IPS-20b (cell line): Measurements from ENCODE around the gene FAM219A.
A peak's percentile ranks its signal among the peaks of the same experiment; 100 is the strongest.

Experiments
- H3K27ac ChIP-seq: one replicate; pipeline ENCODE4 v1.5.1; 2013; ENCODE audit warnings: low read length
- H3K27me3 ChIP-seq: 2 replicates; pipeline ENCODE4 v1.6.1; 2013; ENCODE audit warnings: mild to moderate bottlenecking, low read length, inconsistent platforms; ENCODE audit not compliant: insufficient read depth
- H3K36me3 ChIP-seq: 2 replicates; pipeline ENCODE4 v1.6.1; 2013; ENCODE audit warnings: low read depth, mild to moderate bottlenecking, inconsistent platforms, low read length, moderate library complexity; ENCODE audit not compliant: insufficient read depth
- H3K4me1 ChIP-seq: 2 replicates; pipeline ENCODE4 v1.6.1; 2013; ENCODE audit warnings: mild to moderate bottlenecking, control low read depth, inconsistent platforms, low read length, moderate library complexity; ENCODE audit not compliant: insufficient read depth
- H3K4me3 ChIP-seq: 2 replicates; pipeline ENCODE4 v1.5.1; 2013; ENCODE audit warnings: mild to moderate bottlenecking, low read length, inconsistent platforms
- H3K9ac ChIP-seq: 2 replicates; pipeline ENCODE4 v1.6.1; 2013; ENCODE audit warnings: low read depth, mild to moderate bottlenecking, inconsistent platforms, low read length, moderate library complexity
- H3K9me3 ChIP-seq: 2 replicates; pipeline ENCODE4 v1.6.1; 2013; ENCODE audit warnings: mild to moderate bottlenecking, low read depth, low read length, inconsistent platforms; ENCODE audit not compliant: insufficient read depth

The FAM219A gene

DNA sequence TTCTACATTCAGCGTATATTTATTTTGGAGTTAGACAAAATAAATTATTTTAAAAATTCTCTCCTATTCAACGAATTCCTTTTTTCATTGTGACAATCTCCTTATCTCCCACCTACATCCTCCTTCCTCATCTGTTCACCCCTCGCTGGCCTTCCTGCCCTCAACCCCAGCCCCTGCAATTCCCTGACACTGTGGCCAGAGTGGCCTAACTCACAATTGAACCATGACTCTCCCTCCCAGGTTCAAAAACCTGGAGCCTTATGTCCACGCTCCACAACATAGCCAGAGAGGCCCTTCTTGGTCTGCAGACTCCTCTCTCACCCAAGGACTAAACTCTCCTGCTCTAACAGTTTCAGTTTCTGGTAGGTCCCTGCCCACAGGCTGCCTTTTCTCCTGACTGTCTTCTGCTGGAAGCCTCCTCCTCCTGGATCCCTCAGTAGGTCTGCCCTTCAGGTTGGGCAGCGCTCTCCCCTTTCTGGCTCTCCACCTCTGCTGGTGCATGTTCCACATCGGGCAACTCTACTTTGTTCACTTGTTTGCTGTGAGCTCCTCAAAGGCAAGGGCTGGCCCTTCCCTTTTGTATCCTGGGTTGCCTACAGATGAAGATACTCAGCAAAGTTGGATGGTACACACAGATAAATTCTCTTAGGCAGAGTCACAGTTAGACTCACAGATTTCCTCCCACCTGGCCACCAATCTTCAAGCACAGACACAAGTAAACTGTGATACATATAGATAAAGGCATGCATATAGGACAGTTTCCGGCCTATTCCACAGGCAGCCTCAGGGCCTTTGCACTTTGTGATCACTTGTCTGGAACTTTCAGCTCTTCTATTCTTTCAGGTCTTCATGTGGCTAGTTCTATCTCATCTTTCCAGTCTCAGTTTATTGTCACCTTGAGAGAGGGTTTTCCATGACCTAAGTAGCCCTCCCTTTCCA, 61.8 kb downstream of the FAM219A start:
- H3K27ac ChIP-seq = no peak overlapping the region
- H3K27me3 ChIP-seq = peaks cover 3% of the 10 kb centered on the region; the same call in 1 of the 2 replicates
- H3K4me1 ChIP-seq = no peaks in the 10 kb centered on the region
- H3K9me3 ChIP-seq = no peaks in the 10 kb centered on the region
- no peaks in the 10 kb centered on the region for H3K36me3 ChIP-seq
- H3K9ac ChIP-seq = no peak overlapping the region
- no peak overlapping the region for H3K4me3 ChIP-seq

DNA sequence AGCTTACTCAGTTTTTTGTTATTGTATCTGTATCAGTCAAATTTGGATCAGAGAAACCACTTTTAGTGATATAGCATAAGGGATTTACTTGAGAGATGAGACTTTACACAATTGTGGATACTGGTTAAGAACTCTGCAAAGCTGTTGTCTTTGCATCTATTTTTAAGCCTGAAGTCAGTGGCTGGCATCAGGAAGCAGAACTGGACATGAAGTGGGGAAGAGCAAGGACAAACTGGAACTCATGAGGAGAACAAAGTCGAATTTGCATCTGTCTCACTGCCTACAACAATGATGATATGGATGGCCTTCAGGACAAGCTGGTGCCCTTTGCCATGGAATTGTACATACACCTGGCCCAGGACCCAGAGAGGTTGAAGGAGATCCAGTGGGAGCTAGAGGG, 65.9 kb downstream of the FAM219A start:
- H3K4me1 ChIP-seq = no peaks in the 10 kb centered on the region
- no peaks in the 10 kb centered on the region for H3K36me3 ChIP-seq
- H3K27me3 ChIP-seq = peaks cover 9% of the 10 kb centered on the region; the same call in 1 of the 2 replicates
- no peak overlapping the region for H3K9ac ChIP-seq
- H3K27ac ChIP-seq = no peak overlapping the region
- no peaks in the 10 kb centered on the region for H3K9me3 ChIP-seq
- H3K4me3 ChIP-seq = no peak overlapping the region

DNA sequence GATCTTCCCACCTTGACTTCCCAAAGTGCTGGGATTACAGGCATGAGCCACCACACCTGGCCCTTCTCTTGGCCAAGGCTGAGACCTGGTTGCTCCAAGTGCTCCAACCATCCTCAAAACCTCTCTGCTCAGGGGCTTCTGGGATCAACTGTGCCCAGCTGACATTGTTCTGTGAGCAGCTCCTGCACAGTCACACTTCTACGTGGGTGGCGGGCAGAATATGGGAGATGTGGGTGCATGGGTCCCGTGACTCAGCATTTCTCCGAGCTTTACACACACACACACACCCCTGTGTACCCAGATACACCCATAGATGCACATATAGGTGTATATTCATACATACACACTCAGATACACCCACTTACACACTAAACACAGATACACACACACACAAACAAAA, 71.1 kb downstream of the FAM219A start:
- H3K9me3 ChIP-seq = no peaks in the 10 kb centered on the region
- H3K9ac ChIP-seq = no peak overlapping the region
- no peak overlapping the region for H3K27ac ChIP-seq
- H3K4me1 ChIP-seq = no peaks in the 10 kb centered on the region
- no peaks in the 10 kb centered on the region for H3K36me3 ChIP-seq
- no peak overlapping the region for H3K4me3 ChIP-seq
- H3K27me3 ChIP-seq = peaks cover 31% of the 10 kb centered on the region

DNA sequence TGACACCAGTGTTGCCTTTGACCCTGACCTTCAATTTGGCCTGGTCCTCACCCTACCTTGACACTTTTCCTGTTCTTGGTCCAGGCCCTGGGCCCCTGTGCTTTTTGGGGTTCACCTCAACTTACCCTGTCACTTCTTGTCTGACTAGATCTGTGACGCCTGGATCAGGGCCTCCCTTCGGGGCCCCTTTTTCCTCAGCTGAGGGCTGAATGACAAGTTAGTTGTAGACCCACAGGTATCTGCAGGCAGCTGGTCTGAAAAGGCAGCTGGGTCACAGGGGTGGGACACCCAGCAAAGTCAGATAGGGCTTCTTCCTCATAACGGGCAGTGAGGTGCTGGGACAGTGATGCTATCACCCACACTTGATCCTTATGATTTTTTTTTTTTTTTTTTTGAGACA, 71.7 kb downstream of the FAM219A start:
- no peaks in the 10 kb centered on the region for H3K36me3 ChIP-seq
- no peaks in the 10 kb centered on the region for H3K4me1 ChIP-seq

DNA sequence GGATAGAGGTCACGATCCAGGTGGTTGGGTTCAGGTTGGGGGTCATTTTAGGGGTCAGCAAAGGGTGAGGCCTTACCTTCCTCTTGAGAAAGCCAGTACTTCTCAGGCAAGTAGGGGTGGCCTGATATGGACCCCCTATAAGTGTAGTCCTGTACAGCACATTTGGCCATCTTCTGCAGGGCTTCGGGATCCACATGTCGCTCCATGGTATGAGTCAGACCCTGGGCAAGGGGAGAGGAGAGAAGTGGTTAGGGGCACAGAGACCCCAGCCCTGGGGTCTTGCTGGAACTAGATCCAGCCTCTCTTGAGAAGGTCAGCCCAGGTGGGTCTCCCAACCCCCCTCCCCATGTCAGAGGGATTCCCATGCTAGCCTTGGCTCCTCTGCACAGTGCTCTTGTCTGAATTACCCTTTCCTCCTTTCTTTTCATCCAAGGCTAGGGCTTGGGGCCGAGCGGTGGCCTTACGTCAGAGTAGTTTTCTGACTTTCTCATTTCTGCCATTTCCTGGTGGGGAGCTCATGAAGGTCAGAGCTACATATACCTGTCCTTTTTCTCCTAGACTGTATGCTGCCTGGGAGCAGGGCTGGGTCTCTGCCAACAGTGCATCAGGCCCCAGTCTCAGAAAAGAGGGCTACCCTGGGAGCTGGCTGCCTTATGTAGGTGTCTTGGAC, 72.7 kb downstream of the FAM219A start:
- no peaks in the 10 kb centered on the region for H3K9me3 ChIP-seq
- no peaks in the 10 kb centered on the region for H3K36me3 ChIP-seq
- H3K4me3 ChIP-seq = no peak overlapping the region
- H3K27ac ChIP-seq = no peak overlapping the region
- H3K9ac ChIP-seq = no peak overlapping the region
- no peaks in the 10 kb centered on the region for H3K4me1 ChIP-seq
- peaks cover 41% of the 10 kb centered on the region for H3K27me3 ChIP-seq

More for the DNA sequence above, 71.7 kb downstream of the FAM219A start:
- no peak overlapping the region for H3K4me3 ChIP-seq
- H3K27me3 ChIP-seq = peaks cover 37% of the 10 kb centered on the region
- H3K27ac ChIP-seq = no peak overlapping the region
- no peak overlapping the region for H3K9ac ChIP-seq
- no peaks in the 10 kb centered on the region for H3K9me3 ChIP-seq

DNA sequence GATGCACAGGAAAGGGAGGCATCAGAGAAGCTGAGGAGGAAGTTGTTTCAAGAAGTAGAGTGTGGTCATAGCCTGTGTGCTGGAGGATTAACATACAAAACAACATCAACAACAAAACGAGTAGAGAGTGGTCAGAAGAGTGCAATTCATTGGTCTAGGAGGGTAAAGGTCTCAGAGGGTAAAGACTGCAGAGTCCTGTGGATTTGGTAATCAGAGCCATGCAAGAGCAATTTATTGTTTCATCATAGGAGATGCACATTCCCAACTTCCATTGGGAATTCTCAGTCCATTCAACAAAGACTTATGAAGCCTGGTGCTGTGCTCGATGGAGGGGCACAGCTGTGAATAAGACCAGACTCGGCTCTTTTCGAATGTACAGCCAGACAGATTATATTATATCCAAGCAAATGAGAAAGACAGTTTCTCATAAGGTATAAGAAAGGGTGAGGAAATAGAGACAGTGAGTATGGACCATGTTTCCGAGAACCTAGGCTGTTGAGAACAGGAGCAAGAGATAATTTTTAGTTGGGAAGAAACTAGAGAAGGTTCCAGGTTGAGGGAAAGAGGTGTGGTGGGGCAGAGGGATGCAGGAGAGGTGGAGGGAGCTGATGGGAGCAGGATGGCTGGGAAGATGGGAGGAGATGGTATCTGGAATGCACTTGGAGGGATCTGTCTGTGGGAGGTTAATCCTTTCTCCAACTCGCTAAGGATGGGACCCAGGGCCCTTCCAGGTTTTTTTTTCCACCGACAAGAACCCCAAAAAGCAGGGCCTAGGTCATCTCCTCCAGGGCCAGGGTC, 73.8 kb downstream of the FAM219A start:
- Histone ChIP-seq H3K9me3 (no peaks in the 10 kb centered on the region), H3K27me3 (peaks cover 52% of the 10 kb centered on the region), H3K9ac (no peak overlapping the region), H3K27ac (no peak overlapping the region), H3K36me3 (no peaks in the 10 kb centered on the region), H3K4me1 (peaks cover 3% of the 10 kb centered on the region; the same call in 1 of the 2 replicates), H3K4me3 (no peak overlapping the region)

DNA sequence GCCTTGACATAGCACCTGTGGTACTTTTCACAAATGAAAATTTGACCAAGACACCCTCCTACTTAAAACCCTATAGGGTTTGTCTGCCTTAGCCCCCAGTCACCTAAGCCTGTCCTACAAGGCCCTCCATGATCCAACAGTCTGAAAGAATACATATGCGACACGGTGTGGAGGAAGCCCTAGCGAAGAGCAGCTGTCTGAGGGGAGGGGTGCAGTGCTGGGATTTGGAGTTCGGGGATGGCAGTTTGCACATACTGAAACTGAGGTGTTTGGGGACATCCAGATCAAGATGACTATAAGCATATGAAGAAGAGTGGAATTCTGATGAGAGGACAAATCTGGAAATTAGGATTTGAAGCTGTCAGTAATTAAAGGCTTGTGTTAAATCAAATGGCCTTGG, 74.5 kb downstream of the FAM219A start:
- Histone ChIP-seq H3K27ac (no peak overlapping the region), H3K9ac (no peak overlapping the region), H3K4me1 (peaks cover 3% of the 10 kb centered on the region; the same call in 1 of the 2 replicates), H3K36me3 (no peaks in the 10 kb centered on the region), H3K9me3 (no peaks in the 10 kb centered on the region), H3K4me3 (no peak overlapping the region), H3K27me3 (peaks cover 59% of the 10 kb centered on the region)

DNA sequence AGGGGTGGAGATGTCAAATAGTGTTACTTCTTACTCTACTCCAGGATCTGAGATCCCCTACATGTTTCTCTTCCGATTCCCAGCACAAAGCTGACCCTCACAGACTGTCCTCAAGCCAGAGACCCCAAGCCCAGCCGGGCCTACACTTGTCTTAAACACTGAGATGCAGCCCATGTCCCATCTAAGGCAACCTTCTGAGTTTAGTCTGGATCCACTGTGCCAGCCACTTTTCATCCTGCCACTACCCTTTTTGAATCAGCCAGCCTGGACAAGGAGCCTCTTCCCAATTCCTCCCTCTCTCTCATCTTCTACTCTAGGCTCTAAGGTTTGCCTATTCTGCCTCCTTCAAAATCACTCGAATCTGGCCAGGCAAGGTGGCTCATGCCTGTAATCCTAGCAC, 75.5 kb downstream of the FAM219A start:
- Histone ChIP-seq H3K4me3 (no peak overlapping the region), H3K27me3 (peaks cover 69% of the 10 kb centered on the region), H3K9me3 (no peaks in the 10 kb centered on the region), H3K9ac (no peak overlapping the region), H3K27ac (no peak overlapping the region), H3K36me3 (no peaks in the 10 kb centered on the region), H3K4me1 (peaks cover 3% of the 10 kb centered on the region; the same call in 1 of the 2 replicates)

DNA sequence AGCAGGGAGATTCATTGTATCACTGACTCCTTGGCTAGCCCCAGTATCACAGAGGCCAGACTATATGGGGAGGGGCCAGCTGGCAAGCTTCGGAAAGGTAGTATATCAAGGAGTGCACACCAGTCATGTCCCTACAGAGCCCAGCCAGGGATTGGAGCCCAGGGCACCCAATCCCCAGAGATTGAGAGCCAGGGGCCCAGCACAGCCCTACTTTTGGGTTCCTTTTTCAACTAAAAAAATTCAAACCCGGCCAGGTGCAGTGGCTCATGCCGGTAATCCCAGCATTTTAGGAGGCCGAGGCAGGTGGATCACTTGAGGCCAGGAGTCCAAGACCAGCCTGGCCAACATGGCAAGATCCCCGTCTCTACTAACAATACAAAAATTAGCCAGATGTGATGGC, 76.3 kb downstream of the FAM219A start:
- no peak overlapping the region for H3K27ac ChIP-seq
- H3K9ac ChIP-seq = no peak overlapping the region
- no peaks in the 10 kb centered on the region for H3K36me3 ChIP-seq
- H3K4me3 ChIP-seq = no peak overlapping the region
- peaks cover 3% of the 10 kb centered on the region; the same call in 1 of the 2 replicates for H3K4me1 ChIP-seq
- H3K27me3 ChIP-seq = peaks cover 70% of the 10 kb centered on the region
- no peaks in the 10 kb centered on the region for H3K9me3 ChIP-seq

DNA sequence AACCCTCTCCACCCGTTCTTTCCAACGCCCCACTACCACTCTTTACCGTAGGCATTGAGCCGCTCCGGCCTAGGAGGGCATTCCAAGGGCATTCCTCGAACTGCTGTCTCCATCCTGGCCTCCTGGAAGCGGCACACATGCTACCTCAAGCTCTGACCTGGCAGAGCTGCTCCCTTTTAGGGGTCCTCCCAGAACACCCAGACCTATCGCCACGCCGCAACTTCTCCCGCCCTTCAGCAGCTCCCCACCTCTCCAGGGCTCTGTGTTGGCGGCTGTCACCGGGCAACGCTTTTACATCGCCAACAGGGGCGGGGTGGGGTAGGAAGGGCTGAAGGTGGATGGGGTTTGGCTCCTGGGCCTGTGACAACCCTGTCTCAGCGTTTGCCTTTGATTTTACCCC, 77.0 kb downstream of the FAM219A start:
- Histone ChIP-seq H3K27ac (no peak overlapping the region), H3K4me3 (peak overlapping the region; percentile 82), H3K9me3 (no peaks in the 10 kb centered on the region), H3K27me3 (peaks cover 71% of the 10 kb centered on the region), H3K4me1 (peaks cover 3% of the 10 kb centered on the region; the same call in 1 of the 2 replicates), H3K9ac (no peak overlapping the region), H3K36me3 (no peaks in the 10 kb centered on the region)

DNA sequence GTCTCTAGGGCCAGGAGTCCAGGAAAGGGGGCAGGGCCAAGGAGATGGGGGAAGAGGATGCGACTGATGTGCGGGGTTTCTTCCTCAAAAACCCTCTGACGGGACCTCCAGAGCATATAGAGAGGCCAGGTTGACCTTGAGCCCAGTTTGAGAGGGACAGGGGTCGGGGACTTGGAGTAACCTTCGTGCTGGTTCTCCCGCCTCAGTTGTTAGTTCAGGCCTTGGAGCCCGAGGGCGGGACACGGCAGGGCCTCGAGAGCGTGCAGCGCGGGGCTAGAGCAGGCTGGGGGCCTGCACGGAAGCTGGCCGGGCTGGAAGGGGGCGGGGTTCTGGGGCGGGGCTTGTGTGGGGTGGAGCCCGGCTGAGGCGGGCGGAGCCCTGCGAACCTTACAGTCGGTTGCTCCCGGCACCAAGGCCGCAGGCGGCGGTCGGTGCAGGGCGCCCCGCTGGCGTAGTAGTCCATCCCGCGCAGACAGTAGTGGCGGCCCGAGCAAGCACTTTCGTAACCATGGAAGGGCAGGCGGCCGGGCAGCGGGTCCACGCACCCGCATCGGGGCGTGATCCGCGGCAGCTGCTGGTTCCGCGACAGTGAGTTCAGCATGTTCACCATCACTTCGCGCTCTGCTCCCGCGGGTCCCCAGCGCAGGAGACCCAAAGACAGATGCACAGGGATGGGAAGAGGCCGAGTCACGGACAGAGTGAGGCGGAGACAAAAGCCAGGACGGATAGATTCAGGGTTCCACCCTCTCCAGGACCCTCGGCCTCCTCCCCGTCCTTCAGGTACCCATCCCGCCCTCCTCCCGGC, 77.7 kb downstream of the FAM219A start:
- Histone ChIP-seq H3K27ac (no peak overlapping the region), H3K27me3 (peaks cover 78% of the 10 kb centered on the region), H3K9ac (peak overlapping the region; percentile 14; the same call in 1 of the 2 replicates), H3K4me1 (peaks cover 6% of the 10 kb centered on the region), H3K36me3 (no peaks in the 10 kb centered on the region), H3K4me3 (peak overlapping the region; percentile 82), H3K9me3 (no peaks in the 10 kb centered on the region)
